Measurements from ENCODE around the gene MYO3B.

MYO3B gene

DNA sequence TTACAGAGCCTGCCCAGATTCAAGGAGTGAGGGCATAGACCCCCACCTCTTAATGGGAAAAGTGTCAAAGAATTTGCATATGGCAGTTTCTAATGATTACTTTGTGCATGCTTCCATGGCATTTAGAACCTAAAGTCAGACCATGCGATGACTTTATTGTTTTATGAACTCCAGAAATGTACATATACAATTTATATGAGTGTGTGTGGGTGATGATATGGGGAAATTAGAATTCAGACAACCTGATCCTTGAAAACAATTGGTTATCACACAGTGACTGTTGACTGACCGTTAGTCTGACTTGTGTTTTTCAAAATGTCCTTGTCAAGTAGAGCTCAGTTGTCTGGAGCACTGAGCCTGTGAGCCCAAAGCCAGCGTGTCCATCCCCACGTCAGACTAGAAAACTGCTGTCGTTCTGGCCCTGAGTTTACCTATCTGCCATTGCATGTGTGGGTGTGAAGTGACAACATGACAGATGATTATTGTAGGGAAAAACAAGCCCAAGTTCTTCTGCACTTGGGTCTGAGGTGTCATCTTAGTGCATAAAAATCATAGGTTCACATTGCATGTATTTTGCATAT, 128.4 kb downstream of the MYO3B start:
- H3K4me3 ChIP-seq (replicated peaks in 1 of 2; ENCODE audit: low read depth in 2 of 2, low read length in 2 of 2) = no peak overlapping the region
- DNase-seq (ENCODE audit: low read depth in 2 of 2) = no peak
- no peak for TF ChIP-seq CTCF (IDR thresholded peaks at IDR 0.05; ENCODE audit: low read depth, low read length)

DNA sequence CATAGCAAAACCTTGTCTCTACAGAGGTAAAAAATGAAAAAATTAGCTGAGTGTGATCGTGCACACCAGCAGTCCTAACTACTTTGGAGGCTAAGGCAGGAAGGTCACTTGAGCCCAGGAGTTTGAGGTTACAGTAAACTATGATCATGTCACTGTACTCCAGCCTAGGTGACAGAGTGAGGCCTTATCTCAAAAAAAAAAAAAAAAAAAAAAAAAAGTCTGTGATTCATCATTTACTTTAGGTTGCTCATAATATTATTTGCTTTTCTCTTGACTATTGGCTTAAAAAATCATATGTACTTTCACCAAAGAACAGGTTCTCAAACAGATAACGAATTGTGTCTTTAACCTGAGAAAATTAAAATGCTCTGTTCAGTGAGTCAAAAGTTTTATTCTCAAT, 129.1 kb downstream of the MYO3B start:
- no peak overlapping the region for H3K4me3 ChIP-seq (replicated peaks in 1 of 2; ENCODE audit: low read depth in 2 of 2, low read length in 2 of 2)
- no peak for TF ChIP-seq CTCF (IDR thresholded peaks at IDR 0.05; ENCODE audit: low read depth, low read length)
- DNase-seq (ENCODE audit: low read depth in 2 of 2) = no peak

DNA sequence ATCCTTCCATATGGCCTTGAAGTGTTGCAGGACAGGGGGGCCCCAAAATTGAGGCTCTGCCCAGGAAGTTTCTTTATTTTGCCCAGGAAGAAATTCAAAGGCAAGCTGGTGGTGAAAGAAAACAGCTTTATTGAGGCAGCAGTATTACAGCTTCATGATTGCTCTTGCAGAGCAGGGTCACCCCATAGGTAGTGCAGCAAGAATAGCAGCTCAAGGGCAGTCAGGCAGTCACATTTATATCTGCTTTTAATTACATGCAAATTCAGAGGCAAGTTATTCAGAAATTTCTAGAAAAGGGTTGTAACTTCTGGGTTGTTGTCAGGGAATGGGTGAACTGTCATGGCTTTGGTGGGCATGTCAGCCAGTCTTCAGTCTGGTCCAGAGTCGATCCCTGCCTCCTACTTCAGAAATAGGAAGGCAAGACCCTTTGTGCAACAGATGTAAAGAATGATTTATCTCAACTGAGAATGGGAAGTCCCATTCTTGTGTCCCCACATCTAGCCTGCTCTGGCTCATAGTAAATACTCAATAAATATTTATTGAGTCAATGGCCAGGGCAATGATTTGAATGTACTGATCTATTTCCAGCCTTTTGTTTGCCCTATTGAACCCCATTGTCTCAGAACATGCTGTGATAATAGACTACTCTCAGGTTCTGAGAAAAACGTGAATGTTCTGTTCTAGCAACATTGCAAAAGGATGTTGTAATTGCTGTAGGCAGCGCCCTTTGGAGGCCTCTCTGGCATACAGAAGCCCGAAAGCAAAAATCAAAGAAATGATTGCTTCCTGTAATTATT, 129.8 kb downstream of the MYO3B start:
- TF ChIP-seq CTCF (IDR thresholded peaks at IDR 0.05; ENCODE audit: low read depth, low read length) = no peak
- no peak overlapping the region for H3K4me3 ChIP-seq (replicated peaks in 1 of 2; ENCODE audit: low read depth in 2 of 2, low read length in 2 of 2)
- DNase-seq (ENCODE audit: low read depth in 2 of 2) = no peak

DNA sequence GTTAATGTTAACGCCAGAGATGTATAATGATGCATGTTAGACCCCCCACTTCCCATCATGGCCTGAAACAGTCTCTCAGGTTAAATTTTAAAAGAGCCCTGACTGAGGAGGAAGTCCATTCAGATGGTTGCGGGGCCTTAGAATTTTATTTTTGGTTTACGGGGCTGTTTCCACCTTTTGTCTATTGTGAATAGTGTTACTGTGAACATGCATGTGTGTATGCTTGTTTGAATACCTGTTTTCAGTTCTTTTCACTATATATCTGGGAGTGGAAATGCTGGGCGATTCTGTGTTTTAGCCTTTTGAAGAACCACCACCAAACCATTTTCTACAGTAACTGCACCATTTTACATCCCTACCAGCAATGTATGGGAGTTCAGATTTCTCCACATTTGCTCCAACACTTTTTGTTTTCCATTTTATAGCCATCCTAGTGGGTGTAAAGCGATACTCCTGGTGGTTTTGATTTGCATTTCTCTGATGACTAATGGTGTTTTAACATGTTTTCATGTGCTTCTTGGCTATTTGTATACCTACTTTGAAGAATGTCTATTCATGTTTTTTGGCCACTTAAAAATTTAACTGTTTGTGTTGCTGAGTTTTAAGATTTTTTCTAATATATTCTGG, 133.0 kb downstream of the MYO3B start:
- DNase-seq (ENCODE audit: low read depth in 2 of 2) = no peak
- TF ChIP-seq CTCF (IDR thresholded peaks at IDR 0.05; ENCODE audit: low read depth, low read length) = no peak
- H3K4me3 ChIP-seq (replicated peaks in 1 of 2; ENCODE audit: low read depth in 2 of 2, low read length in 2 of 2) = no peak overlapping the region

DNA sequence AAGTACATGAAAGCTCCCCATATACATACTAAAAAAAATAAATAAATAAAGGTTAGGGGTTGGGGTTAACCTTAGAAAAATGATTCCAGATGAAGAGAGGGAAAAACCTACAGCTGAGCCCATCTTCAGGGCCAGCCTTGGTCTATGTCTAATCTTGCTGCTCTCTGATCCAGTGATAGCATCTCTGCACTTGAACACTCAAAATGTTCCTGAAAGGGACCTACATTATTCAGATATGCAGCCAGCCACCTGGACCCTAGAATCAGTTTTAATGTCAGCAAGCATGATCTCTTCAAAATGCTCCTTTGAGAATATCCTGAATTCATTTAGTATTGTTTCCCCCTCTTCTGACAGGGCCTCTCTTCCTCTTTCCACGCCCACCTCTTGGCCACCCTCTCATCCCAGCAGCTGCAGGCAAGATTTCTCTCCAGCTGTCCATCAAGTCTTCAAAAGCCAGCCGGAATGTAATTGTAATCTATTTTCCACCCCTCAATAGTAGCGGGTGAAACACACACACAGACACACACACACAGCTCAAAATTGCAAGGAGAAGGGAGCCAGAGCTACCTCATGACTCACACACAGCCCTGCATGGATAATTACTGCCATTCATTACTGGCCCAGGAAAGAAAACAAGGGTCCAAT, 135.5 kb downstream of the MYO3B start:
- TF ChIP-seq CTCF (IDR thresholded peaks at IDR 0.05; ENCODE audit: low read depth, low read length) = no peak
- peak in 1 of 2 donors; percentile 8 for DNase-seq (ENCODE audit: low read depth in 2 of 2)
- H3K4me3 ChIP-seq (replicated peaks in 1 of 2; ENCODE audit: low read depth in 2 of 2, low read length in 2 of 2) = no peak overlapping the region

- no peak for DNase-seq (ENCODE audit: low read depth in 2 of 2)
- no peak for TF ChIP-seq CTCF (IDR thresholded peaks at IDR 0.05; ENCODE audit: low read depth, low read length)
- H3K4me3 ChIP-seq (replicated peaks in 1 of 2; ENCODE audit: low read depth in 2 of 2, low read length in 2 of 2) = no peak overlapping the region
These were observed 136.0 kb downstream of the MYO3B start for GRCh38 chr2:170313992-170314348.

All from cardiac fibroblast (primary cell).